G401.6 (cell line): Measurements from ENCODE around the gene GABRR1.
"Not testable (repeated sequence)": the region's sequence is repeated elsewhere in the genome, so short reads cannot be mapped to it uniquely, and the experiment has no call there.

Source experiments
- FAIRE-seq: peaks from 2 replicates; lab custom pipeline; 2012; peaks lifted over from hg19 to GRCh38; lab: Jason Lieb, UNC

GABRR1 gene

GRCh38 chr6:89217299-89217910 lies at the start of gene GABRR1:
TSS of gene GABRR1 (minus strand) at chr6:89217358. CDS start at chr6:89217322, 36 bp downstream.
- FAIRE-seq: no peak

- no peak for FAIRE-seq
Measured at GRCh38 chr6:89264296-89264695, 47.1 kb upstream of the GABRR1 start.

DNA sequence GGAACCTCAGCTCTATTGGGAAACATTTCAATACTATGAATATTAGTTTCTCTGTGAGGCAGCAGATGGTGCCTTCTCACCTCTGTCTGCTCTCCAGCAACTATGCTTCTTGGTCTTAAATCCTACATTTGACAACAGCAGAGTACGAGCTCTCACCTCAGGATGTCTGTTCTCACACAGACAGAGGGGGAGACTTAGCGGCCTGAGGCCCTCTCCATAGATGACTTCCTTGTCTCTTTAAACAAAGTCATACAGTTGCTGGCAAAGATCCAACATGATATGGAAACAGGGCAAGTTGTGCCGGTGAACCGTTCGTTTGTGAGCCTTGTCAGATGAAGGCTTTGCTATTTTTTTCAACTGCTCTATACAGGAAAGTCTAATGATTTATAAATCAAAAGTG lies 43.7 kb upstream of the GABRR1 start:
- FAIRE-seq: no peak

- FAIRE-seq: no peak
Measured at GRCh38 chr6:89260310-89260709, 43.2 kb upstream of the GABRR1 start.

- no peak for FAIRE-seq
Measured at GRCh38 chr6:89258912-89259311, 41.8 kb upstream of the GABRR1 start.

GRCh38 chr6:89257781-89258180 lies 40.6 kb upstream of the GABRR1 start:
- no peak for FAIRE-seq

- FAIRE-seq: no peak
Measured at GRCh38 chr6:89257346-89257745, 40.2 kb upstream of the GABRR1 start.

DNA sequence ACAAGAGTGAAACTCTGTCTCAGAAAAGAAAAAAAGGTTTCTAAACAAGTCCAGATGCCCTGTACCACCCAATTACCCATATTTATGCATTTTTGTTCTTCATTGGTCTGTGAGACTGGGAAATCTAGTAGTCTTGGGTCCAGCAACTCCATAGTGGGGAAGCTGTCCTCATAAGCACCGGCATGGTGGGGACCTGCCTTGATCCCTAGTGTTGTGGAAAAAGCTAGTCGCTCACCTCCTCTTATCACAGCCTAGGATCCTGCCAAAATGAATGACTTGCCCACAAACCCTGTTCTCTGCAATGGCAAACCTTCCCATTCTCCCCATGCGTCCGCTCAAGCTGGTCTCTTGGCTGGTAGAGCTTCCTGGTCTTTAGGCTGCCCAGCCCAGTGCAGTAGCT lies 38.3 kb upstream of the GABRR1 start:
- FAIRE-seq: no peak

- no peak for FAIRE-seq
Measured at GRCh38 chr6:89254569-89254968, 37.4 kb upstream of the GABRR1 start.

DNA sequence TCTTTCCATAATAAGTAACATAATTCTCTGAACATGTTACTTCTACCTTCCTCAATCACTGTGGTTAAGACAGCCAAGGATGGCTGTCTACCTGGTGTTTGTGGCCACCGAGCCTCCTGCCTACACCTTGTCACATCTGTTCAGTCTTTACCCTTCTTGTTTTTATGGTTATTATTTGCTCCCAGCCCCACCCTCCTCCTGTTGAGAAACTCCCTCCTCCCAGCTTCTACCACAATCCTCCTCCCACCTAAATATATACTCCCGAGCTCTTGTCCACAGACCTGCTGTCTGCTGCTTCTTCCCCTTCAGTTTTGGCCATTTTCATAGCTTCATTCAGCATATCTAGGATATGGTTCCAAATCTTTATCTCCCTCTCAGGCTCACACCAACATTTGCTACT lies 35.7 kb upstream of the GABRR1 start:
- FAIRE-seq: no peak

DNA sequence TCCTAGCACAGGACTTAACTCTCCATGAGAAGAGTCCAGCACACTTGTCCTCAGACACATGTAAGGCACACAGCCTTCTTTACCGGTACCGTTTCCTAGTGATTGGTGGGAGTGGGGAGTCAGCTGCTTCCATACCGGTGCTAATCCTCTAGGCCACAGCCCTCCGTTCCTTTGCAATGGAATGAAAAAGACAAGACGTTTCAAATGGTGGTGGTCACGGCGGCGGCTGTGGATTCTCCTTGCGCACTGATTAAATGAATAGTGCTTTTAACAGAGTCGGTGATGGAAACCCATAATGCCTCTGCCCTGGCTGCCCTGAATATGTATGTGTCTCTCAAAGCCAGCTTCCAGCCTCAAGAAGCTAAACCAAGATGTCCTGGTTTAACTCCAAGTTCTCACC lies 34.8 kb upstream of the GABRR1 start:
- no peak for FAIRE-seq

GRCh38 chr6:89251170-89251569 lies 34.0 kb upstream of the GABRR1 start:
- FAIRE-seq: no peak

DNA sequence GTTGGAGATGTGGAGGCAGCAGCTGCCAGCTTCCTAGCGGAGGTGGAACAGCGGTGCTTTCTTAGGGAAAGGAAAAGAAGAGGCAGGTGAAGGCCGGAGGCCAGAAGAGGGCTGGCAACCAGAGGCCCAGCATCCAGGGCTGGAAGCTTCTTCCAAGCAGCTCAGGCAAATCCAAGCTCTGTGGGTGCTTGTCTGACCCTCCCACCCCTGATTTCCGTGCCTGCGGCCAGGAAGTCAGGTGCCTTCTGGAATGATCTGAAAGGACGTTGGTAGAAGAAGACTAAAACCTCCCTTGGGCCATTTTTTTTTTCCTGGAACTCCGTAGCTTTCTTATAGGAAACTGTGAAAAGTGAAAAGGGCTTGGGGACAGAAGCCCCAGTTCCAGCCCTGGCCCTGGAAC lies 33.1 kb upstream of the GABRR1 start:
- no peak for FAIRE-seq

- FAIRE-seq: no peak
Measured at GRCh38 chr6:89244241-89244985, 27.3 kb upstream of the GABRR1 start.

DNA sequence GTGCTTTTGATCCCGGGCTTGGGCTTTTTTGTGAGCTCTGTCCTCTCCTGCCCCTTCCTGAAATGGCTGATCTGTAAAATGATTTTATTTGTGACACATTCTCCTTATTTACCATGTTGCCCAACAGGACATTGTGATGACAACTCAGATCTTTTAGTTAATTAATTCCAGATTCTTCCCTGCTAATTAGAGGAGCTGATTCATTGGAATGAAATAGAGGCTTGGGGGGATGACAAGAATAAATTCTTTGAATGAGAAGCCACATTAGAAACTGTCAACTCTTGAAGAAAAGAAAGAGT lies 26.1 kb upstream of the GABRR1 start:
- FAIRE-seq: no peak

- peak; percentile 78 for FAIRE-seq
Measured at GRCh38 chr6:89242574-89243330, 25.6 kb upstream of the GABRR1 start.

DNA sequence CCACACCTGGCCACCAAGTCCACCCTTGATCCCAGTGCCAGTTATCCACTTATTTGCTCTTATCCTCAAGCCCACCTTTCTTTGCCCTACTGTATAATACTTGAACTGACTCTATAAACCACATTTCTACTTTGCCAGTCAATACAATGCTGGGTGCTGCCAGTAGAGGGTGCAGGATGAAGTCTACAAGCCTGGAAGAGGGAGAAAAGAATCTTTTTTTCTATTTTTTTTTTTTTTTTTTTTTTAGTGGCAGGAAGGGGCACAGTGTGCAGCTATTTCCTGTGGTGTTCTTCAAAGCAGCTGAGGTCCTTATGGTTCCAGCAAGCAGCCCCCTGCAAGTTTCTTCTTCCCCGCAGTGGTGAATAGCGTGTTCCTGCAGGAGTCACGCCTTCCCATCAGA lies 22.2 kb upstream of the GABRR1 start:
- no peak for FAIRE-seq

DNA sequence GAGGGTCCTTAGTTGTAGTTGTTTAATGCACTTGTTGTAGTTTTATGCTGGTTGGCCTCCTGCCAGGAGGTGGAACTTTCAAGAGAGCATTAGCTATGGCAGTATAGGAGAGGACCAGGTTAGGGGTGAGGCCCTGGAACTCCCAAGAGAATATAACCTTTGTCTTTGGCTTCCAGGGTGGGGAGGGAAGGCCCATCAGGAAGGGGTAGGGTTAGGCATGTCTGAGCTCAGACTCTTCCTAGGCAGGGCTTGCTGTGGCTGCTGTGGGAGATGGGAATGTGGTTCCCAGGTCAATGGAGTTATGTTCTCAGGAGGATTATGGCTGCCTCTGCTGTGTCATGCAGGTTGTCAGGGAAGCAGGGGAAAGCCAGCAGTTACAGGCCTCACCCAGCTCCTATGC lies 20.0 kb upstream of the GABRR1 start:
- no peak for FAIRE-seq

GRCh38 chr6:89233605-89234004 lies 16.4 kb upstream of the GABRR1 start:
- FAIRE-seq: not testable (repeated sequence)

GRCh38 chr6:89222712-89223039 lies 5.5 kb upstream of the GABRR1 start:
- FAIRE-seq: no peak

GRCh38 chr6:89221971-89222711 lies 5.0 kb upstream of the GABRR1 start:
- no peak for FAIRE-seq

DNA sequence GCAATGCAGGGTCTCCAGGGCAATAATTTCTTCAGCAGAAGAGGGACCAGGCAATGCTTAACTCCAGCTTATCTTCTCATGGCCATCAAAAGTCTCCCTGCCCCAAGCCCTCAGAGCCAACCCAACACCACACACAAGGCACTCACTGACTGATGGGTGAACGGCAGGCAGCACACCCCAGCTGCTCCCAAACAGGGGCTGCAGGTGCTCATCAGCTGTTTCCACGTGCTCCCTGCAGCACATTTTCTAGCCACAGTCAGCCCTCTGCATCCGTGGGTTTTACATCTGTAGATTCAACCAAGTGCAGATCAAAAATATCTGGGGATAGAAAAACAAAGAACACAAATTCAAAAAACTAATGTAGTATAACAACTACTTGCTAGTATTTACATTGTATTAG lies 4.0 kb upstream of the GABRR1 start:
- FAIRE-seq: no peak

DNA sequence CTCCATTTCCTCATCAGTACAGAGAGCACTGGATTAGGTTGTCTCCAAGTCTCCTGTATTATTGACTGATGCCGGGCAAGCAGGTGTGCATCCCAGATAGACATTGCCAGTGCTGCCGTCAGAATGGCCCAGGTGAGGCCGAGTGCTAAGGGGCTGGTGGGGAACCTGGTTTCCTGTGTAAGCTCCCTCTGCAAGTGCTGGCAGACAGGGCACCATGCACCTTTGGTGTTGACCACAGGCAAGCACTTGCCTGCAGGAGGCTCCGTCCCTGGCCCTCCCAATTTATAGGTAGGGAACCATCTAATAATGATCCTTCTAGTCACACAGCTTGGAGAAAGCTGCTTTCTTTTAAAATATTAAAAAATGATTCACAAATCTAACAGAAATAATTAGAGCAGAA lies 747 bp downstream of the GABRR1 start:
- no peak for FAIRE-seq
